AG10803 (cell line): Measurements from ENCODE around the gene MDFIC.

ENCODE experiments used
- DNase-seq: peaks from one replicate; pipeline ENCODE4 v3.0.0; 2010; ENCODE audit warnings: low read depth
- H3K4me3 ChIP-seq: 2 replicates; pipeline ENCODE4 v1.5.1; 2011; ENCODE audit warnings: mild to moderate bottlenecking, low read length, control low read depth
- CTCF ChIP-seq: conservative IDR thresholded peaks from 2 replicates; pipeline ENCODE4 v1.5.1; 2011; ENCODE audit warnings: mild to moderate bottlenecking, low read length, control low read depth, inconsistent platforms

MDFIC gene

GRCh38 chr7:114931656-114932011 lies 9.7 kb downstream of the MDFIC start:
- TF ChIP-seq CTCF, result no peak
- H3K4me3 ChIP-seq, result no peak overlapping the region
- no peak for DNase-seq

GRCh38 chr7:114932991-114933390 lies 11.1 kb downstream of the MDFIC start:
- TF ChIP-seq CTCF, result no peak
- no peak overlapping the region for H3K4me3 ChIP-seq
- no peak for DNase-seq

GRCh38 chr7:114933658-114934057 lies 11.8 kb downstream of the MDFIC start:
- DNase-seq, result no peak
- H3K4me3 ChIP-seq, result no peak overlapping the region
- no peak for TF ChIP-seq CTCF

GRCh38 chr7:114934086-114934485 lies 12.2 kb downstream of the MDFIC start:
- TF ChIP-seq CTCF, result no peak
- DNase-seq, result no peak
- no peak overlapping the region for H3K4me3 ChIP-seq

- DNase-seq, result no peak
- H3K4me3 ChIP-seq, result no peak overlapping the region
- TF ChIP-seq CTCF, result no peak
Measured at GRCh38 chr7:114934713-114935112, 12.8 kb downstream of the MDFIC start.

- H3K4me3 ChIP-seq, result no peak overlapping the region
- DNase-seq, result no peak
- TF ChIP-seq CTCF, result no peak
Measured at GRCh38 chr7:114936471-114936870, 14.6 kb downstream of the MDFIC start.

- no peak for DNase-seq
- TF ChIP-seq CTCF, result no peak
- H3K4me3 ChIP-seq, result no peak overlapping the region
Measured at GRCh38 chr7:114937446-114937845, 15.6 kb downstream of the MDFIC start.
